ENCODE data around the gene AMBP.

- TF ChIP-seq, protein P1, sequence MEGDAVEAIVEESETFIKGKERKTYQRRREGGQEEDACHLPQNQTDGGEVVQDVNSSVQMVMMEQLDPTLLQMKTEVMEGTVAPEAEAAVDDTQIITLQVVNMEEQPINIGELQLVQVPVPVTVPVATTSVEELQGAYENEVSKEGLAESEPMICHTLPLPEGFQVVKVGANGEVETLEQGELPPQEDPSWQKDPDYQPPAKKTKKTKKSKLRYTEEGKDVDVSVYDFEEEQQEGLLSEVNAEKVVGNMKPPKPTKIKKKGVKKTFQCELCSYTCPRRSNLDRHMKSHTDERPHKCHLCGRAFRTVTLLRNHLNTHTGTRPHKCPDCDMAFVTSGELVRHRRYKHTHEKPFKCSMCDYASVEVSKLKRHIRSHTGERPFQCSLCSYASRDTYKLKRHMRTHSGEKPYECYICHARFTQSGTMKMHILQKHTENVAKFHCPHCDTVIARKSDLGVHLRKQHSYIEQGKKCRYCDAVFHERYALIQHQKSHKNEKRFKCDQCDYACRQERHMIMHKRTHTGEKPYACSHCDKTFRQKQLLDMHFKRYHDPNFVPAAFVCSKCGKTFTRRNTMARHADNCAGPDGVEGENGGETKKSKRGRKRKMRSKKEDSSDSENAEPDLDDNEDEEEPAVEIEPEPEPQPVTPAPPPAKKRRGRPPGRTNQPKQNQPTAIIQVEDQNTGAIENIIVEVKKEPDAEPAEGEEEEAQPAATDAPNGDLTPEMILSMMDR (IDR thresholded peaks at IDR 0.05), result no peak
- TF ChIP-seq POLR2A (IDR thresholded peaks at IDR 0.05), result no peak
Measured at GRCh38 chr9:114121227-114122135, 43.4 kb upstream of the AMBP start.

Measured in right lobe of liver (tissue), 4 donors.